Activated CD8-positive, alpha-beta memory T cell treated with anti-CD3 and anti-CD28 coated beads, Interleukin-2, amount 50 U/mL, for 24 hours (primary cell): ENCODE data around the gene TIMM22.
"Not testable (repeated sequence)": the region's sequence is repeated elsewhere in the genome, so short reads cannot be mapped to it uniquely, and the experiment has no call there.

Source experiments
- DNase-seq: peaks from one replicate; pipeline ENCODE4 v3.0.0-alpha.2; 2020; ENCODE audit errors: extremely low read depth

The TIMM22 gene

DNA sequence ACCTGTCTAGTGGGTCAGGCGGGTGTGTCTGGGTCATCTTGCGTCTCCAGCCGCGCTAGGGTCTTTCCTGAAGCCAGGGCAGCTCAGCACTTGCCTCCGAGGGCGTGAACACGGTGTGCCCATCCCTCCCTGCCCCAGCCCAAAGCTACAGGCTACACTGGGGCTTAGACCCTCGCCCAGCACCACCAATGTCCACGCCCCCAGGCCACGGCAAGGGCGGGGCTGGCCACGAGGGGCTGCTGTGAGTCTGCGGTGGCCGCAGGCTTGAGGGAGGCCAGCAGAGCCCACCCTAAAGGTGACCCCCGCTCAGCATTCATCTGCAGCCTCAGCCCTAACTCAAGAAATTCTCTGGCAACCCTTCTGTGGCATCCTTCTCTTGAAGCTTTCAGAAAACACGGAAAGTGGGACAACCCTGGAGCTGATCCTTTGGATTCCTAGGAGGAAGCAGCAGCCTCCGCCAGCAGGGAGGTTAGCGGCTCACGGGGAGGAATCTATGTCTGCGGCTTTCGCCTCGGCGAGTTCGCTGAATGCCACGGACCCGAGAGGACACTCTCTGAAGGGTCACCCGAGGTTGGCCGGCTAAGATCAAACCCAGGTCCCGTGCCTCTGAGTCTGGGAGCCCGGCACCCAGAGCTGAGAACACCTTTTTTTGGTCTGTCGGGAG, 41.7 kb downstream of the TIMM22 start:
- no peak for DNase-seq

DNA sequence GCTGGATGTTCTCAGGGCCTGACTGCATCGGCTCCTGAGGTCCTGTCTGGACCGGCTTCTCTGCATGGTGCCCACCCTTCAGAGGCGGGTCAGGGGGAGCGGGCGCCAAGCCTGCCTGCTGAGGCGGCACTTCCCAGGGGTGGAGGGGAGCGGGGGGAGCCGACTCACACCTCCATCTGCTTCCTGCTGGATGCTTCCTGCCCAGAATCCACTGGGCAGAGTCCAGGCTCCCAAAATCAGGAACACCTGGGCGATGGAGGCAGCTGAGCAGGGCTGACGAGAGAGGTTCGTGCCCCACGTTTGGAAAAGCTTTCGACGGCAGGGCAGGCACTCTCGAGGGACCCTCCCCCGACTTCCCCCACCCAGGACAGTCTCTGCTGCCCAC, 42.2 kb downstream of the TIMM22 start:
- no peak for DNase-seq

GRCh38 chr17:1039511-1040215, 42.7 kb downstream of the TIMM22 start:
- DNase-seq, result no peak

GRCh38 chr17:1040216-1040600, 43.3 kb downstream of the TIMM22 start:
- DNase-seq, result no peak

DNA sequence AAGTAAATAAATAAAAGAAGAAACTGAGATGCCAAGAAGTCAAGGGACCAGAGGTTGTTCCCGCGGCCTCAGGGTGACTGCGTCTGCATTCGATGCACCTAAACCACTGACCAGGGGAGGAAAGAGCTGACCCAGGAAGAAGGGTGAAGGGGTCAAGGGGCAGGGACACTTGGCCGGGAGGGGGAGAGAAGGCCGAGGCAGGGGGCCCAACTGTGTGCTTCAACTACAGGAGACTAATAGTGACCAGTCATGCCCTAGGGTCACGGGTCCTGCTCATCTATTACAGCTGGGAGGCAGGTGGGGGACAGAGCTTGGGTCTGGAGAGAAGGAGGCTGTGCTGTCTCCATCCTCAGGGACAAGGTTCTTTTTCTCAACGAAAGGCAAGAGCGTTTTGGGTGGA, 44.8 kb downstream of the TIMM22 start:
- no peak for DNase-seq

- DNase-seq, result no peak
Measured at GRCh38 chr17:1042486-1042885, 45.6 kb downstream of the TIMM22 start.

DNA sequence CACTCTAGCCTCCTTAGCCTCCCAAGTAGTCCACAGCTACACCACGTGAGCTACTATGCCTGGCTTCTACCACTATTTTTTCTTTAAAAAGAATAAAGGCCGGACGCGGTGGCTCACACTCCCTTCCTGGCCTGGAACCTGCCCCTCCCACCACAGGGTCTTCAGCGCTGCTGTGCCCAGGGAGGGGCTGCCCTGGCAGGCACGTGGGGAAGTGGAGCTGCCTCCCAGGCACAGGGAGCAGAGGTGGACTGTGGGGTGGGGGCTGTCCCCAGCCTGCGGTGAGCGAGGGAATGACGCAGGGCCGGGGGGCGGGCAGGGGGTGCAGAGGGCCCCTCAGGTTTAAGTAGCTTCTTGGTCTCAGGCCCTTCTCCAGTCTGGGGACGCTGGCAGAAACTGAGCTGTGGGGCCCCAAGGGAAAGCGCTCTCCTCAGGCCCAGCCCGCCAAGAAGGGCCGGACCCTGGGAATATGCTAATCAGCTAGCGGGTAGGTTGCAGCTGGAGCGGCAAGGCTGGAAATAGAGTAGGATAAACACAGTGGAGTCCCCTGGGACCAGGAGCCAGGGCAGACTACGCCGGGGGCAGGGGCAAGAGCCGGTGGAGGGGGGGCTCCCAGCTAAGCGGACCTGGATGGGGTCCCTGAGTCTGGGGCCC, 46.8 kb downstream of the TIMM22 start:
- DNase-seq, result no peak

- DNase-seq, result not testable (repeated sequence)
Measured at GRCh38 chr17:1044387-1045009, 47.6 kb downstream of the TIMM22 start.

- no peak for DNase-seq
Measured at GRCh38 chr17:1045456-1045855, 48.5 kb downstream of the TIMM22 start.

DNA sequence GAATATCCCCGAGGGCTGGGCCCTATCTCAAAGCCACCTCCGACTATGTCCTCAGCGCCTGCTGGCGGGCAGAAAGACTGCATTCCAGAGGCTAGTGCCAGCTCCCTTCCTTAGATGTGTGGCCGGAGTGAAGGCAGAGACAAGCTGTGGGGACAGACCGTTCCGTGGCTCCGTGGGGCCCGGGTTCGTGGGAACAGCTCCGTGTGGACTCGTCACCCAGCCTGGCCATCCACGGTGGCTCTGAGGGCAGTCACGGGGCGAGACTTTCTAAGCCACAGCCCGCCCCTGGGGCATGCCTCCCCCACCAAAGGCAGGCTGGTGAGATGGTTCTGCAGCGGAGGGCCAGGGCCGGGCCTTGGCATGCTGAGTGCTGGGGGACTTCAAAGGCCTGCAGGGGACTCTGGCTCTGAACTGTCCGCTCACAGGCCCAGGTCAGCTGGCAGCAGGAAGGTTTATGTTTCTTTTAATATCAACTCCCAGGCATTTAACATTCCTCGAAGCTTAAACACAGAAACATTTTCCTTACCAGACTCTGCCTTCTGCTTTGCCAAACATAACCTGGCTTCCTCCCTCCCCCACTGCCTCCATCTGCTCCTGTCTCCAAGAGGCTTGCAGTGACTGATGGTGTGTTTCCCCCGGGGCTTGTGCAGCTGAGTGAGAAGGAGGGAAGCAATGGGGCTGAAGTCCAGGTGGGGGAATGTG, 50.4 kb downstream of the TIMM22 start:
- DNase-seq, result no peak

- no peak for DNase-seq
Measured at GRCh38 chr17:1047879-1048470, 51.0 kb downstream of the TIMM22 start.

DNA sequence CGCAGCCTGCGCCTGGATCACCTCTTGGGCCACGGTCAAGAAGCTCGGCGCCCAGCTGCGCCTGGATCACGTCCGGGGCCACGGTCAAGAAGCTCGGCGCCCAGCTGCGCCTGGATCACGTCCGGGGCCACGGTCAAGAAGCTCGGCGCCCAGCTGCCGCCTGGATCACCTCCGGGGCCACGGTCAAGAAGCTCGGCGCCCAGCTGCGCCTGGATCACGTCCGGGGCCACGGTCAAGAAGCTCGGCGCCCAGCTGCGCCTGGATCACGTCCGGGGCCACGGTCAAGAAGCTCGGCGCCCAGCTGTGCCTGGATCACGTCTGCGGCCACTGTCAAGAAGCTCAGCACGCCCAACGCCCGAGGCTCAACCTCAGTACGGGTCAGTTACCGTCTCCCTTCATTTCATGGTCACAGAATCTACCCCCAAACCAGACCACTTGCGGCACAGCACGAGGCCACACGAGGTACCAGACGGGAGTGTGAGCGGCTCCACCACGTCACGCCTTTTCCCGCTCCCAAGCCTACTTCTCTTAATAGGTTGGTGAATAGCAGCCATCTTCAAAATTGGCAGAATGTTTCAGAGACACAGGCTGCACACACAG, 51.7 kb downstream of the TIMM22 start:
- DNase-seq, result not testable (repeated sequence)

DNA sequence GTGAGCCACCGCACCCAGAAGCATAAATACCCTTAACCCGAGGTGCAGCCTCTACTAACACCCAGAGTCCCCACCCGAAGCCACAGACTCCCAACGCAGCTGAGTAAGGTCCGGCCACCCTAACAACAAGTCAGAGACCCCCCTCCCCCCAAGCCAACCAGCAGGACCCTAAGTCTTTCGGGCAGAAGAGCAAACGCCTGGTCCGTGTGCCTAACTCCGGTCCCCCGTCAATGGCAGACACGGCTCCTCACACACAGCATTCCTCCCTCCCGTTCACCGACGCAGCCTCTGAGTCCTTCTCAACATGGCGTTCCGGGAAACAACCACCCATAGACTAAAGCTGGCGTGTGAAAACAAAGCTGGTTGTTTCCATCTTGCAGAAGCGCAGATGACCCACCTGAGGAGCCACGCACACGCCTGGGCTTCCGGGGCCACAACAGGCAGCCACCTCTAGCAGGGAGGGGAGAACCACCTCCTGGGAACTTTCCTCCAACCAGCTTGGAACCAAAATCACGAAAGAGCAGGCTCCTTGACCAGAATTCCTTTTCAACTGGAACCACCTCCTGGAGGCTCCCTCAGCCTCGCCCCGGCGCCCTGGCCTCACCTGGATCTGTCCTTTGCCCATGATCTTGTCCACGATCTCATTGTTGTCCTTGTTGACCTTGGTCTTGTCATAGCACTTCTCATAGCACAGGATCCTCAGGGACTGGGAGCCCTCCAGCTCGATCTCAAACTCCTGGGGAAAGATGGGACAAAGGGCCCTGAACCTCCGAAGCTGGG, 52.7 kb downstream of the TIMM22 start:
- no peak for DNase-seq

GRCh38 chr17:1050246-1050995, 53.5 kb downstream of the TIMM22 start:
- DNase-seq, result no peak

DNA sequence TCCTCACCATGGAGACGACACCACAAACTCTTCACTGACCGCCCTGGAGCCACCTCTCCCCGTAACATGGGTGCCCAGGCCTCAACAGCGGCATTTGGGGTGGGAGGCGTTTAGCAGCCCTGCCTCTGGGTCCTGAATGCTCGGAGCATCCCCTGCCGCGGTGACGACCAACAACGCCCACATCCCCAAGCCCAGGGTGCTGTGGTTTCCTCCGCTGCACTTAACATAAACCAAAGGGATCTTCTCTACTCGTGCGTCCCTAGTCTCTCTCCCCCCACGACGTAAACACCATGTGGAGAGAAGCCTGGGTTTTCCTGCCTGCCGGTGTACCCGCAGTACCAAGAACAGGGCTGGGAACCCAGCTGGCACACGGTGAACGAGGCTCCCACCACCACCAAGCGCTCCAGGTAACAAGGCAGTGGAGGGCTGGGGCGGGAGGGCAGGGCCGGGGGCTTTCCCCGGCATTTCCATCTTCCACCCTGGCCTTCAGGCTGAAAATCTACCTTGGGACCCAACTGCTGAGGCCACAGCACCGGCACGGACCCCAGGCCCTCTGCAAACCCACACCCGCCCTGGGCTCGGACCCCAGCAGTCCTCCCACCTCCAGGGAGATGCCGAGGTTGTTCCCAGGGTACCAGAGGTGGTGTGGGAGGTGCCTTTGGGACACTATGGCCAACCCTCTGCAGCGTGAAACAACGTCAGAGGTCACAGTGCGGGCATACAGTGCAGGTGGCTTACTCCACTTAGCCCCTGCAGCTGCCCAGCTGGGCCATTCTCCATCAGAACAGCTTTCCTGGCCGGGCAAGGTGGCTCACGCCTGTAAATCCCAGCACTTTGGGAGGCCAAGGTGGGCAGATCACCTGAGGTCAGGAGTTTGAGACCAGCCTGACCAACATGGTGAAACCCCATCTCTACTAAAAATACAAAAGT, 54.3 kb downstream of the TIMM22 start:
- no peak for DNase-seq
